Fibroblast of skin of abdomen (primary cell): ENCODE data around the gene MRPS2. TPM values are rescaled to one million over a fixed set of nuclear protein-coding genes. Genes with fewer than 3 reads are reported as not detected.
A peak's percentile ranks its signal among the peaks of the same experiment; 100 is the strongest.
"Not testable (repeated sequence)": the region's sequence is repeated elsewhere in the genome, so short reads cannot be mapped to it uniquely, and the experiment has no call there.

ENCODE experiments used
- DNase-seq: peaks from one replicate; pipeline ENCODE4 v3.0.0-alpha.2; 2013
- polyA plus RNA-seq, 2 experiments: library from polyadenylated mRNA; unstranded; fragments of 120-200 nt; gene quantifications; one replicate each; pipeline ENCODE4 v1.2.1, GENCODE V29; 2013; ENCODE audit not compliant: insufficient read length in 2 of 2

MRPS2 gene
- polyA plus RNA-seq (2013, experiment 1 of 2; ENCODE audit: insufficient read length), result 48.4 TPM
- polyA plus RNA-seq (2013, experiment 2 of 2; ENCODE audit: insufficient read length), result 48.4 TPM

GRCh38 chr9:135500525-135501260, at the start of gene MRPS2:
MRPS2 (plus strand) TSS chr9:135500682; CDS start chr9:135500711, 29 bp downstream.
- DNase-seq, result peak; percentile 85

- DNase-seq, result no peak
Observed at GRCh38 chr9:135450956-135451355, 49.5 kb upstream of the MRPS2 start.

GRCh38 chr9:135451909-135452308, 48.6 kb upstream of the MRPS2 start:
- not testable (repeated sequence) for DNase-seq

DNA sequence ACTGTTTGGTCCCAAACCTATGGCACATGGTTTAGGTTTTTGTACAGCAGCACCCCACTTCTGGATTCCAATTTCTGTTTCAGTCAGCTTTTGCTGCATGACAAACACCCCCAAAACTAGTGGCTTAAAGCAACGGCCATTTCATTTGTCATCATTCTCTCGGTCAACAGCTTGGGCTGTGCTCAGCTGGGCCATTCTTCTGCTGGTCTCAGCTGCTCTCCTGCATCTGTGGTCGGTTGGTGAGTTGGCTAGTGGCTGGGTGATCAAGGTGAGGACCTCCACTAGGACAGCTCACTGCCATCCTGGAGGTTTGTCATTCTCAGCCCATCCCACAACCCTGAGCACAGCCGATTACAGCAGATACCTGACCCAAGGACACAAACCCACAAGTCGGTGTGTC, 45.7 kb upstream of the MRPS2 start:
- DNase-seq, result no peak

GRCh38 chr9:135455401-135456030, 45.0 kb upstream of the MRPS2 start:
- no peak for DNase-seq

GRCh38 chr9:135456436-135457104, 43.9 kb upstream of the MRPS2 start:
- DNase-seq, result no peak

GRCh38 chr9:135458478-135458877, 42.0 kb upstream of the MRPS2 start:
- DNase-seq, result not testable (repeated sequence)

- DNase-seq, result no peak
Observed at GRCh38 chr9:135461936-135462335, 38.5 kb upstream of the MRPS2 start.

DNA sequence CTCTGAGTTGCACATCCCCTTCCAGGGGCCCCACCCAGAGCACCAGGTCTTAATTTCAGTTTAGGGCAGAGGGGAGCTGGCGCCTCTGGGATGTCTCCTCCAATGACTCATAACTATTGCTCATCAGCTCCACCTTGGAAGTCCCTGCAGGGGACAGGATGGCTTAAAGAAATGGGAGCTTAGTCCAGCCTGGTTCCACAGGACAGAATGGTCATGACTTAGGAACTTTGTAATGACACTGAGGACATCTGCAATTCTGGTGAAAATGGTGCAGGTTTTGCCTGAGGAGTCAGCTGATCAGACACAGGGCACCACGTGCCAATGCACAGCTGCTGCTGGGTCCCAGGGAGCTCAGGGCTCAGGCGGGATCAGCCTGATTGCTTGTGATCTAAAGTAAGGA, 37.3 kb upstream of the MRPS2 start:
- peak; percentile 23 for DNase-seq

GRCh38 chr9:135464181-135464580, 36.3 kb upstream of the MRPS2 start:
- no peak for DNase-seq

- DNase-seq, result peak; percentile 62
Observed at GRCh38 chr9:135468854-135469521, 31.5 kb upstream of the MRPS2 start.

DNA sequence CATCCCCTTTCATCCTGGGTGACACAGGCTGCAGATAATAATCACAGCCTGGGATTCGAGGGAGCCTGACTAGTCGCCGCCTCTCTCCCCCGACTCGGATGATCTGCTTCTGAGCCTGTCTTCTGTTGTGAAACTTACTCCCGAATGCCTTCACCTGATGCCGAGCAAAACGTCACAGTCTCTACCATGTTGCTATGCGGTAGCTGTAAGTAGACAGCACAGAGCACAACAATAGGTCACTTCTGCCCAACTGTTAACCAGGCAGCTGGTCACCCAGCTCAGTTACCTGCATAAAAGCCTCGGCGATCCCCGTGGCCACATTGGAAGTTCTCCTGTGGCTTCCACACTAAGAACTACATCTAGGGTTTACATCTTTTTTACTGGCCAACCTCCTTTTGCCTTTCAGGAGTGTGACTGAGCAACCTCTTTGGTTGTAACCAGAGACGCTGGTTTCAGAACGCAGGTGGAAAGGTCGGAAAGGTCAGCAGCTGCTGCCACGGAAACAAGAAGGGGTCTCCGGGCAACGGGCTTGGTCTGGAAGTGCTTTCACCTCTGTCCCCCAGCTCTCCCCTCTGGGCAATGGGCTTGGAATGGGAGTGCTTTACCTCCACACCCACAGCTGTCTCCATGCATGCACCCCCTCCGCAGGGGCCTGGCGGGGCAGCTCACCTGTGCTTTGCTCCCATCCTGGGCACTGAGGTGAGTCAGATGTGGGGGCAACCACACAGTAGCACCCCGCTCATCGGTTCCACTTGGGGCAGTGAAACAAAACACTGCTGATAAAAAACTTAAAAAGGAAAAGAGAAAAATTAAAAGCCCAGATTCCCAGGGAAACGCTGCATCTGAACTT, 28.5 kb upstream of the MRPS2 start:
- DNase-seq, result no peak

DNA sequence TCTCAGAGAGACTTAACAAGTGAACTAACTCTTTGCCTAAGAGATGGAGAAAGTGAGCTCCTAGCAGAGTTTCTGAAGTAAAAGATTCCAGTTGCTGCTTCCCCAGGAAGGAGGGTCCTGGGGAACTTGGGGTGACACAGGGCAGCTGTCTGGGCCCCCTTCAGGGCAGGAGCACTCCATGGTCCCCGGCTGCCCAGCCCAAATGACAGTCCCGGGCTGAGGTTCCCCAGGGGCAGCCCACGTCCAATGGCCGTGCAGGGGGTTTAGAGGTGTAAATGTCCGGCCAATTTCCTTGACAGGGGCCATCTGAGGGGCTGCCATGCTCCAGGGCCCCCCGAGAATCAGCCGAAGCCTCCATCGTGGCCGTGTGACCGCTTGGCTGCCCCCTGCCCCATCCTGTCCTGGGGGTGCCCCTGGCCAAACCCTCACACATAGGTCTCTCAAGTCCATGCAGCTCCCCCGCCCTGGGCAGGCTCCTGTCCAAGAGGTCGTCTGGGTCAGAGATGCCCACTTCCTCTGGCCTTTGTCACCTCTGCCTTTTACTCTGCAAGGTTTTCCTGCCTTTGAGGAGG, 26.4 kb upstream of the MRPS2 start:
- DNase-seq, result no peak

DNA sequence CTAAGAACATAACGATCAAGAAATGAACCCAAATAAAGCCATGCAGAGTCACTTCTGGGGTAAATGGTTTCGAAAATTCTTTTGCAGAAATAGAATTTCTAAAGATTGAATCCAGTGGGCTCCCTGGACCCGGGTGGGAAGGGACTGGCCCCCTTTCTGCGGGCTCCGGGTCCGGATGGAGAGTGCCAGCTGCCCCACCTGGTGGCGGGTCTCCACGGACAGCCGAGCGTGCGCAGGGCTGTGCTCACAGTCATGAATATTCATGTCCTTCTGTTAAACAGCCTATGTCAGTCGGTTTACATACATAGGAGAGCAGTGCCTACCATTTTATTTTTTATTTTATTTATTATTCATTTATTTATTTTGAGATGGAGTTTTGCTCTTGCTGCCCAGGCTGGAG, 25.6 kb upstream of the MRPS2 start:
- DNase-seq, result no peak

GRCh38 chr9:135476561-135477355, 23.7 kb upstream of the MRPS2 start:
- peak; percentile 36 for DNase-seq

GRCh38 chr9:135478191-135478590, 22.3 kb upstream of the MRPS2 start:
- DNase-seq, result no peak

GRCh38 chr9:135478829-135479468, 21.5 kb upstream of the MRPS2 start:
- no peak for DNase-seq

DNA sequence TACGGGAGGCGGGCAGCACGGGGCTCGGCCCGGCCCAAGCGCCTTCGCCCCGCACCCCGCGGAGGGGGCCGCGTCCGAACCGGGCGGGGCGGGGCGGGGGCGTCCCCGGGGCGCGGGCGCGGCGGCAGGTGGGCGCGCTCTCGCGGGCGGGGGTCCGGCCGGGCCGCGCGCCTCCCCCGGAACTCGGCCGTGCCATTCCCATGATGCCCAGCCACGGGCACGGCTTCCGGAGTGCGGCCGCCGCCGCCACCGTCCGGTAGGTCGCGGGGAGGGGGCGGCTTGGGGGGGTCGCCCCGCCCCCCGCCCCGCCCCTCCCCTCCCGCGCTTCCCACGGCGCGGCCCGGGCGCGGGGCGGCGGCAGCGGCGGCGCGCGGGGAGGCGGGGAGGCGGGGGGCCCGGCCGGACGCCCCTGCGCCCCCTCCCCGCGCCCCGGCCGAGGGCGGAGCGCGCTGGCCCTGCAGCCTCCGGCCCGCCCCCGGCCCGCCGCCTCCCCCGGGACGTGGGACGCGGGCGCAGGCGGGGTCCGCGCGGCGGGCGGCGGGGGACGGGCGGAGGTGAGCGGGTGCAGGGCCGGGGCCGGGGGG, 20.9 kb upstream of the MRPS2 start, which contains the start of gene PPP1R26:
TSS of gene PPP1R26 (plus strand) at position 314 of the 584 bp plus-strand sequence. CDS start 4,729 bp downstream, outside the sequence.
- no peak for DNase-seq

- DNase-seq, result peak; percentile 25
Observed at GRCh38 chr9:135480071-135480939, 20.2 kb upstream of the MRPS2 start.
